GM12874 (cell line): Measurements from ENCODE around the gene NOL4L.

ENCODE experiments used
- CTCF ChIP-seq: IDR thresholded peaks from 2 replicates; pipeline ENCODE4 v1.5.1; 2011; ENCODE audit warnings: low read depth, mild to moderate bottlenecking, control low read depth, low read length, moderate library complexity; ENCODE audit not compliant: insufficient read depth

Gene NOL4L

GRCh38 chr20:32585011-32585585 lies at the start of gene NOL4L:
Gene NOL4L, minus strand, starts transcription at chr20:32585333. Its CDS starts 443 bp downstream, at chr20:32584890.
- TF ChIP-seq CTCF, result no peak

GRCh38 chr20:32634041-32634805 lies 49.1 kb upstream of the NOL4L start:
- TF ChIP-seq CTCF, result no peak

- TF ChIP-seq CTCF, result no peak
Observed at GRCh38 chr20:32632461-32633354, 47.6 kb upstream of the NOL4L start.

- TF ChIP-seq CTCF, result no peak
Observed at GRCh38 chr20:32631933-32632460, 46.9 kb upstream of the NOL4L start.

- no peak for TF ChIP-seq CTCF
Observed at GRCh38 chr20:32629813-32630212, 44.7 kb upstream of the NOL4L start.

- TF ChIP-seq CTCF, result no peak
Observed at GRCh38 chr20:32628960-32629530, 43.9 kb upstream of the NOL4L start.
